ENCODE results near the gene DHCR24.

DHCR24 gene

GRCh38 chr1:54861070-54861761 is 25.8 kb downstream of the DHCR24 start:
- H2AFZ ChIP-seq (ENCODE audit: insufficient read depth, low read length, poor library complexity), result no peak overlapping the region
- no peak overlapping the region for H4K8ac ChIP-seq (ENCODE audit: low read depth, low read length)
- H3K14ac ChIP-seq (ENCODE audit: low read length), result no peak overlapping the region
- H3K27ac ChIP-seq (ENCODE audit: low read depth, low read length), result peak overlapping the region; percentile 8
- no peaks in the 10 kb centered on the region for H3K9me3 ChIP-seq (ENCODE audit: insufficient read depth, low read depth, low read length)
- no peak overlapping the region for H3K4me3 ChIP-seq (ENCODE audit: low read depth, low read length)
- no peak overlapping the region for H2BK5ac ChIP-seq (ENCODE audit: low read depth, low read length, poor library complexity)
- no peak overlapping the region for H3K23ac ChIP-seq (ENCODE audit: low read length)
- no peak overlapping the region for H3K9ac ChIP-seq (ENCODE audit: low read length)
- H2BK12ac ChIP-seq (ENCODE audit: low read length), result no peak overlapping the region
- no peak overlapping the region for H4K91ac ChIP-seq (ENCODE audit: low read depth, low read length)
- no peak overlapping the region for H4K12ac ChIP-seq (ENCODE audit: low read depth, low read length)
- DNase-seq, result peak; percentile 43 to 77
- H3K4ac ChIP-seq (ENCODE audit: low read depth, low read length), result no peak overlapping the region
- no CpG with 5 or more reads among the region's 5 CpGs for WGBS (ENCODE audit: extremely low coverage, insufficient coverage, insufficient read length)
- no peaks in the 10 kb centered on the region for H3K79me2 ChIP-seq (ENCODE audit: control insufficient read depth, insufficient read depth, low read length, poor library complexity)
- H3K4me1 ChIP-seq (ENCODE audit: control insufficient read depth in 1 of 2, insufficient read depth in 2 of 2, low read length in 2 of 2), result peaks cover 20 to 32% of the 10 kb centered on the region in 2 experiments
- no peak overlapping the region for H3K18ac ChIP-seq (ENCODE audit: low read length)
- H3K36me3 ChIP-seq (ENCODE audit: control insufficient read depth in 1 of 2, insufficient read depth in 2 of 2, low read length in 2 of 2), result peaks cover 44 to 65% of the 10 kb centered on the region in 2 experiments
- no peak overlapping the region for H3K4me2 ChIP-seq (ENCODE audit: low read length)
- no peaks in the 10 kb centered on the region for H3K27me3 ChIP-seq (ENCODE audit: insufficient read depth, low read length)
- no peak overlapping the region for H2AK5ac ChIP-seq (ENCODE audit: low read length)
- peaks cover 4% of the 10 kb centered on the region for H3K79me1 ChIP-seq (ENCODE audit: low read length)
- no peak overlapping the region for H2BK120ac ChIP-seq (ENCODE audit: insufficient read depth, low read length, poor library complexity)

- Histone ChIP-seq H3K4me1 (ENCODE audit: control insufficient read depth in 1 of 2, insufficient read depth in 2 of 2, low read length in 2 of 2) (peaks cover 21 to 32% of the 10 kb centered on the region in 2 experiments), H3K27ac (ENCODE audit: low read depth, low read length) (peak overlapping the region; percentile 32), H2AK5ac (ENCODE audit: low read length) (no peak overlapping the region), H3K4me2 (ENCODE audit: low read length) (peak overlapping the region; percentile 6), H3K9me3 (ENCODE audit: insufficient read depth, low read depth, low read length) (no peaks in the 10 kb centered on the region), H2BK12ac (ENCODE audit: low read length) (no peak overlapping the region), H4K12ac (ENCODE audit: low read depth, low read length) (no peak overlapping the region), H3K27me3 (ENCODE audit: insufficient read depth, low read length) (no peaks in the 10 kb centered on the region), H2AFZ (ENCODE audit: insufficient read depth, low read length, poor library complexity) (no peak overlapping the region), H4K91ac (ENCODE audit: low read depth, low read length) (no peak overlapping the region), H2BK120ac (ENCODE audit: insufficient read depth, low read length, poor library complexity) (no peak overlapping the region), H3K4me3 (ENCODE audit: low read depth, low read length) (no peak overlapping the region), H3K36me3 (ENCODE audit: control insufficient read depth in 1 of 2, insufficient read depth in 2 of 2, low read length in 2 of 2) (peaks cover 40 to 61% of the 10 kb centered on the region in 2 experiments), H3K9ac (ENCODE audit: low read length) (no peak overlapping the region), H2BK5ac (ENCODE audit: low read depth, low read length, poor library complexity) (no peak overlapping the region), H3K23ac (ENCODE audit: low read length) (no peak overlapping the region), H3K79me1 (ENCODE audit: low read length) (peaks cover 4% of the 10 kb centered on the region), H3K4ac (ENCODE audit: low read depth, low read length) (no peak overlapping the region), H3K79me2 (ENCODE audit: control insufficient read depth, insufficient read depth, low read length, poor library complexity) (no peaks in the 10 kb centered on the region), H3K18ac (ENCODE audit: low read length) (no peak overlapping the region), H3K14ac (ENCODE audit: low read length) (no peak overlapping the region), H4K8ac (ENCODE audit: low read depth, low read length) (no peak overlapping the region)
- DNase-seq, result peak in 1 of 2 donors; percentile 48
- no CpG with 5 or more reads among the region's 5 CpGs for WGBS (ENCODE audit: extremely low coverage, insufficient coverage, insufficient read length)
Measured at GRCh38 chr1:54859700-54860391, 27.1 kb downstream of the DHCR24 start.

- Histone ChIP-seq H2AK5ac (ENCODE audit: low read length) (no peak overlapping the region), H3K4me2 (ENCODE audit: low read length) (no peak overlapping the region), H2AFZ (ENCODE audit: insufficient read depth, low read length, poor library complexity) (no peak overlapping the region), H4K8ac (ENCODE audit: low read depth, low read length) (no peak overlapping the region), H3K4ac (ENCODE audit: low read depth, low read length) (no peak overlapping the region), H3K4me1 (ENCODE audit: control insufficient read depth in 1 of 2, insufficient read depth in 2 of 2, low read length in 2 of 2) (peaks cover 24 to 32% of the 10 kb centered on the region in 2 experiments), H3K23ac (ENCODE audit: low read length) (no peak overlapping the region), H3K18ac (ENCODE audit: low read length) (no peak overlapping the region), H3K9me3 (ENCODE audit: insufficient read depth, low read depth, low read length) (no peaks in the 10 kb centered on the region), H2BK5ac (ENCODE audit: low read depth, low read length, poor library complexity) (no peak overlapping the region), H2BK12ac (ENCODE audit: low read length) (no peak overlapping the region), H2BK120ac (ENCODE audit: insufficient read depth, low read length, poor library complexity) (no peak overlapping the region), H3K27me3 (ENCODE audit: insufficient read depth, low read length) (no peaks in the 10 kb centered on the region), H3K9ac (ENCODE audit: low read length) (no peak overlapping the region), H3K14ac (ENCODE audit: low read length) (no peak overlapping the region), H3K79me1 (ENCODE audit: low read length) (peaks cover 4% of the 10 kb centered on the region), H3K27ac (ENCODE audit: low read depth, low read length) (no peak overlapping the region), H4K12ac (ENCODE audit: low read depth, low read length) (no peak overlapping the region), H3K79me2 (ENCODE audit: control insufficient read depth, insufficient read depth, low read length, poor library complexity) (peaks cover 1% of the 10 kb centered on the region), H3K36me3 (ENCODE audit: control insufficient read depth in 1 of 2, insufficient read depth in 2 of 2, low read length in 2 of 2) (peaks cover 52 to 69% of the 10 kb centered on the region in 2 experiments), H3K4me3 (ENCODE audit: low read depth, low read length) (no peak overlapping the region), H4K91ac (ENCODE audit: low read depth, low read length) (no peak overlapping the region)
- DNase-seq, result peak; percentile 85
- no CpG with 5 or more reads among the region's 9 CpGs for WGBS (ENCODE audit: extremely low coverage, insufficient coverage, insufficient read length)
Measured at GRCh38 chr1:54857746-54858561, 29.0 kb downstream of the DHCR24 start.

DNA sequence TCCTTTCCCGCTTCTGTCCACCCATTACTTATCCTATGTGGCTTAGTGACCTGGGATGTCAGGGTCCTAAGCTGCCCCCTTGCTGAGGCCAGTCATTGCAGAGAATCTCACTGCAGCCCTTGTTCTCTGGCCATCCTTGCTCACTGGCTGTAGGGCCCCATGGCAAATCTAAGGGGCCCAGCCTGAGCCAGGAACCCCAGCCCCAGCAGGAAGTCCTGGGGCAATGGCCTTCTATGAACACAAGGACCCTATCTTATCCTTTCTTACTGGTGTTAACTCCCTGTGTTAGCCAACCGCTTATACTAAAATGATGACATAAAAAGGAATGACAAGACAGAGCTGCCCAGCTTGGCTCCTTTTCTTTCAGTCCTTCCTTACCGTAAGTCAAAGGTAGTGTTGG is 29.9 kb downstream of the DHCR24 start:
- Histone ChIP-seq H3K27me3 (ENCODE audit: insufficient read depth, low read length) (no peaks in the 10 kb centered on the region), H4K8ac (ENCODE audit: low read depth, low read length) (no peak overlapping the region), H3K4me2 (ENCODE audit: low read length) (no peak overlapping the region), H2BK120ac (ENCODE audit: insufficient read depth, low read length, poor library complexity) (no peak overlapping the region), H4K91ac (ENCODE audit: low read depth, low read length) (no peak overlapping the region), H3K18ac (ENCODE audit: low read length) (no peak overlapping the region), H3K79me2 (ENCODE audit: control insufficient read depth, insufficient read depth, low read length, poor library complexity) (peaks cover 1% of the 10 kb centered on the region), H3K23ac (ENCODE audit: low read length) (no peak overlapping the region), H3K4ac (ENCODE audit: low read depth, low read length) (no peak overlapping the region), H2BK5ac (ENCODE audit: low read depth, low read length, poor library complexity) (no peak overlapping the region), H3K27ac (ENCODE audit: low read depth, low read length) (no peak overlapping the region), H3K36me3 (ENCODE audit: control insufficient read depth in 1 of 2, insufficient read depth in 2 of 2, low read length in 2 of 2) (peaks cover 55 to 73% of the 10 kb centered on the region in 2 experiments), H3K9me3 (ENCODE audit: insufficient read depth, low read depth, low read length) (no peaks in the 10 kb centered on the region), H2AK5ac (ENCODE audit: low read length) (no peak overlapping the region), H3K4me3 (ENCODE audit: low read depth, low read length) (no peak overlapping the region), H3K14ac (ENCODE audit: low read length) (no peak overlapping the region), H4K12ac (ENCODE audit: low read depth, low read length) (no peak overlapping the region), H3K9ac (ENCODE audit: low read length) (no peak overlapping the region), H2BK12ac (ENCODE audit: low read length) (no peak overlapping the region), H3K79me1 (ENCODE audit: low read length) (peaks cover 4% of the 10 kb centered on the region), H3K4me1 (ENCODE audit: control insufficient read depth in 1 of 2, insufficient read depth in 2 of 2, low read length in 2 of 2) (peaks cover 23 to 30% of the 10 kb centered on the region in 2 experiments), H2AFZ (ENCODE audit: insufficient read depth, low read length, poor library complexity) (no peak overlapping the region)
- WGBS (ENCODE audit: extremely low coverage, insufficient coverage, insufficient read length), result no CpG with 5 or more reads among the region's 3 CpGs
- peak; percentile 27 to 55 for DNase-seq

Measured in trophoblast cell (in vitro differentiated cells and primary cell).